IMR-90 (cell line): ENCODE data around the gene SCAMP1. TPM values are rescaled to one million over a fixed set of nuclear protein-coding genes. Genes with fewer than 3 reads are reported as not detected.

Source experiments
- ATAC-seq: fragments of 200-7000 bp; cut with Tn5 transposase; 2 replicates; pipeline ENCODE4 v1.9.1; 2020; ENCODE audit warnings: low read depth, mild to moderate bottlenecking, moderate library complexity
- BruUV-seq: library from RNA; stranded (reverse); fragments of 400-500 nt; replicated peaks from 2 replicates; lab custom pipeline; 2021; lab: Mats Ljungman, UMichigan
- CTCF ChIA-PET: fragments of 300-600 bp; formaldehyde crosslinking; extraction: SDS; loops from one replicate; lab custom pipeline; 2021; ENCODE audit warnings: antibody characterized with exemption; lab: Yijun Ruan, JAX
- POLR2A ChIA-PET: fragments of 300-600 bp; sonication (Branson Sonifier 250); formaldehyde crosslinking; loops from one replicate; lab custom pipeline; 2022; ENCODE audit warnings: antibody characterized with exemption; ENCODE audit not compliant: unreplicated experiment; lab: Charles Lee
- DNase-seq: peaks from one replicate; pipeline ENCODE4 v3.0.0; 2013
- H2AFZ ChIP-seq: replicated peaks from 2 replicates; pipeline ENCODE3; 2013; ENCODE audit warnings: low read length, mild to moderate bottlenecking; ENCODE audit not compliant: poor library complexity
- H2AK5ac ChIP-seq: 2 replicates; pipeline ENCODE4 v1.6.1; 2013; ENCODE audit warnings: low read depth, low read length, inconsistent platforms
- H2AK9ac ChIP-seq: replicated peaks from 2 replicates; pipeline ENCODE3; 2013; ENCODE audit warnings: mild to moderate bottlenecking, low read depth, low read length, moderate library complexity; ENCODE audit not compliant: poor library complexity
- H2BK120ac ChIP-seq: 2 replicates; pipeline ENCODE4 v1.6.1; 2013; ENCODE audit warnings: low read depth, low read length, inconsistent platforms
- H2BK15ac ChIP-seq: 3 replicates; pipeline ENCODE4 v1.6.1; 2013; ENCODE audit warnings: low read depth, low read length, inconsistent platforms
- H2BK20ac ChIP-seq: 2 replicates; pipeline ENCODE4 v1.6.1; 2013; ENCODE audit warnings: low read depth, mild to moderate bottlenecking, inconsistent platforms, low read length, moderate library complexity
- H2BK5ac ChIP-seq: 2 replicates; pipeline ENCODE4 v1.6.1; 2013; ENCODE audit warnings: mild to moderate bottlenecking, low read depth, low read length, inconsistent platforms; ENCODE audit not compliant: poor library complexity, severe bottlenecking
- H3K14ac ChIP-seq: replicated peaks from 2 replicates; pipeline ENCODE4 v1.6.1; 2013; ENCODE audit warnings: low read depth, low read length, inconsistent platforms
- H3K18ac ChIP-seq: 2 replicates; pipeline ENCODE4 v1.6.1; 2013; ENCODE audit warnings: low read depth, low read length, control low read depth
- H3K23ac ChIP-seq: 2 replicates; pipeline ENCODE4 v1.6.1; 2013; ENCODE audit warnings: low read depth, low read length, inconsistent platforms
- H3K27ac ChIP-seq: 2 replicates; pipeline ENCODE4 v1.5.1; 2013; ENCODE audit warnings: mild to moderate bottlenecking, control low read depth, low read length; ENCODE audit not compliant: insufficient read depth
- H3K27me3 ChIP-seq: 2 replicates; pipeline ENCODE4 v1.6.1; 2013; ENCODE audit warnings: low read length; ENCODE audit not compliant: control insufficient read depth, insufficient read depth
- H3K36me3 ChIP-seq: 2 replicates; pipeline ENCODE4 v1.6.1; 2013; ENCODE audit warnings: low read length, mixed read lengths; ENCODE audit not compliant: control insufficient read depth, insufficient read depth
- H3K4ac ChIP-seq: 2 replicates; pipeline ENCODE4 v1.6.1; 2013; ENCODE audit warnings: low read depth, low read length, inconsistent platforms
- H3K4me1 ChIP-seq: 2 replicates; pipeline ENCODE4 v1.6.1; 2013; ENCODE audit warnings: low read length, mixed read lengths; ENCODE audit not compliant: control insufficient read depth, insufficient read depth
- H3K4me2 ChIP-seq: 2 replicates; pipeline ENCODE4 v1.6.1; 2013; ENCODE audit warnings: low read depth, mild to moderate bottlenecking, control low read depth, low read length, moderate library complexity
- H3K4me3 ChIP-seq: 2 replicates; pipeline ENCODE4 v1.5.1; 2013; ENCODE audit warnings: low read depth, mild to moderate bottlenecking, control low read depth, low read length, moderate library complexity; ENCODE audit not compliant: insufficient read depth
- H3K56ac ChIP-seq: 2 replicates; pipeline ENCODE4 v1.6.1; 2013; ENCODE audit warnings: low read length, inconsistent platforms; ENCODE audit not compliant: insufficient read depth; ENCODE audit errors: extremely low read depth
- H3K79me1 ChIP-seq, 2 experiments: 2 replicates each; pipeline ENCODE4 v1.6.1; 2013; ENCODE audit warnings: low read length in 2 of 2, inconsistent platforms in 1 of 2, low read depth in 1 of 2
- H3K9ac ChIP-seq: 2 replicates; pipeline ENCODE4 v1.6.1; 2013; ENCODE audit warnings: low read depth, low read length, control low read depth
- H3K9me1 ChIP-seq: 2 replicates; pipeline ENCODE4 v1.6.1; 2013; ENCODE audit warnings: low read length, inconsistent platforms; ENCODE audit not compliant: insufficient read depth
- H3K9me3 ChIP-seq: 2 replicates; pipeline ENCODE4 v1.6.1; 2013; ENCODE audit warnings: low read length; ENCODE audit not compliant: control insufficient read depth, insufficient read depth
- H4K20me1 ChIP-seq: 2 replicates; pipeline ENCODE4 v1.6.1; 2013; ENCODE audit warnings: low read length, inconsistent platforms; ENCODE audit not compliant: insufficient read depth
- H4K5ac ChIP-seq: 2 replicates; pipeline ENCODE4 v1.6.1; 2013; ENCODE audit warnings: mild to moderate bottlenecking, low read depth, low read length, control low read depth
- H4K8ac ChIP-seq, 2 experiments: 2 replicates each; pipeline ENCODE4 v1.6.1; 2013; ENCODE audit warnings: low read depth in 2 of 2, low read length in 2 of 2, control low read depth in 1 of 2, inconsistent platforms in 1 of 2
- H4K91ac ChIP-seq: 2 replicates; pipeline ENCODE4 v1.6.1; 2013; ENCODE audit warnings: low read depth, low read length, inconsistent platforms; ENCODE audit not compliant: insufficient read depth
- BHLHE40 ChIP-seq: fragments of 150-350 bp; IDR thresholded peaks from 2 replicates; pipeline ENCODE4 v1.6.1; 2016; ENCODE audit warnings: mild to moderate bottlenecking, low read depth, low read length
- CEBPB ChIP-seq: IDR thresholded peaks from 2 replicates; pipeline ENCODE4 v1.6.1; 2012; ENCODE audit warnings: low read depth, low read length, improper control_type of control experiment
- CHD1 ChIP-seq: IDR thresholded peaks from 2 replicates; pipeline ENCODE4 v1.6.1; 2012; ENCODE audit warnings: low read depth, low read length, improper control_type of control experiment
- FOS ChIP-seq: fragments of 150-350 bp; IDR thresholded peaks from 2 replicates; pipeline ENCODE4 v1.6.1; 2016; ENCODE audit warnings: low read depth, low read length
- MAFK ChIP-seq: IDR thresholded peaks from 2 replicates; pipeline ENCODE4 v1.6.1; 2012; ENCODE audit warnings: low read depth, low read length, improper control_type of control experiment
- MAZ ChIP-seq: IDR thresholded peaks from 2 replicates; pipeline ENCODE4 v1.6.1; 2012; ENCODE audit warnings: low read depth, mild to moderate bottlenecking, low read length, improper control_type of control experiment, moderate library complexity, borderline replicate concordance
- MXI1 ChIP-seq: IDR thresholded peaks from 2 replicates; pipeline ENCODE4 v1.6.1; 2012; ENCODE audit warnings: low read depth, mild to moderate bottlenecking, low read length, moderate library complexity, borderline replicate concordance
- NFE2L2 ChIP-seq: fragments of 150-350 bp; IDR thresholded peaks from 2 replicates; pipeline ENCODE4 v1.6.1; 2016; ENCODE audit warnings: low read depth, mild to moderate bottlenecking, low read length
- POLR2A ChIP-seq: IDR thresholded peaks from 2 replicates; pipeline ENCODE4 v1.6.1; 2012; ENCODE audit warnings: mild to moderate bottlenecking, low read depth, low read length
- RAD21 ChIP-seq: IDR thresholded peaks from 2 replicates; pipeline ENCODE4 v1.6.1; 2012; ENCODE audit warnings: low read length, improper control_type of control experiment
- RCOR1 ChIP-seq: IDR thresholded peaks from 2 replicates; pipeline ENCODE4 v1.6.1; 2012; ENCODE audit warnings: mild to moderate bottlenecking, low read length, improper control_type of control experiment; ENCODE audit not compliant: insufficient replicate concordance
- RFX5 ChIP-seq: IDR thresholded peaks from 2 replicates; pipeline ENCODE4 v1.8.0; 2012; ENCODE audit warnings: low read depth, mild to moderate bottlenecking, low read length, moderate library complexity
- SMC3 ChIP-seq: fragments of 150-350 bp; IDR thresholded peaks from 2 replicates; pipeline ENCODE4 v1.6.1; 2016; ENCODE audit warnings: low read depth, mild to moderate bottlenecking, antibody characterized with exemption, low read length, moderate library complexity
- dilution Hi-C: fragments of 300-500 bp; cut with HindIII; formaldehyde crosslinking; loops from one replicate; pipeline ENCODE4 v1.14.3; 2018; ENCODE audit warnings: low sequenced_read_pairs; ENCODE audit not compliant: unreplicated experiment
- in situ Hi-C: fragments of 300-500 bp; cut with MboI; formaldehyde crosslinking; loops from 3 replicates; pipeline ENCODE4 v1.14.3; 2019; ENCODE audit warnings: low sequenced_read_pairs, inconsistent platforms, mixed read lengths
- intact Hi-C: fragments of 100-400 bp; cut with micrococcal nuclease; formaldehyde crosslinking; loops from 2 replicates; pipeline ENCODE4 v1.10.0; 2022
- polyA plus RNA-seq, 3 experiments: library from polyadenylated mRNA; depleted of rRNA; stranded (reverse); fragments of >200 nt; gene quantifications; 2 replicates each; pipeline ENCODE4 v1.2.3, GENCODE V29; 2012; ENCODE audit warnings: low replicate concordance in 1 of 3
- total RNA-seq: library from RNA; depleted of rRNA; stranded (reverse); fragments of >200 nt; gene quantifications from 2 replicates; pipeline ENCODE4 v1.2.3, GENCODE V29; 2012
- TF ChIP-seq, protein P1 (sequence below): conservative IDR thresholded peaks from 2 replicates; pipeline ENCODE4 v1.5.1; 2012; ENCODE audit warnings: mild to moderate bottlenecking, low read depth, low read length, improper control_type of control experiment
- TF ChIP-seq, protein P2 (sequence below): fragments of 150-350 bp; IDR thresholded peaks from 2 replicates; pipeline ENCODE4 v1.6.1; 2016; ENCODE audit warnings: low read depth, mild to moderate bottlenecking, low read length, moderate library complexity, borderline replicate concordance
- TF ChIP-seq, protein P3 (sequence below): fragments of 150-350 bp; IDR thresholded peaks from 2 replicates; pipeline ENCODE4 v1.6.1; 2017; ENCODE audit warnings: mild to moderate bottlenecking, antibody characterized with exemption, low read length, low read depth

Gene SCAMP1
- total and polyA plus RNA-seq, 2 of the 4 experiments (the other 2 are of a cell fraction) = 13.5 to 114 TPM

DNA sequence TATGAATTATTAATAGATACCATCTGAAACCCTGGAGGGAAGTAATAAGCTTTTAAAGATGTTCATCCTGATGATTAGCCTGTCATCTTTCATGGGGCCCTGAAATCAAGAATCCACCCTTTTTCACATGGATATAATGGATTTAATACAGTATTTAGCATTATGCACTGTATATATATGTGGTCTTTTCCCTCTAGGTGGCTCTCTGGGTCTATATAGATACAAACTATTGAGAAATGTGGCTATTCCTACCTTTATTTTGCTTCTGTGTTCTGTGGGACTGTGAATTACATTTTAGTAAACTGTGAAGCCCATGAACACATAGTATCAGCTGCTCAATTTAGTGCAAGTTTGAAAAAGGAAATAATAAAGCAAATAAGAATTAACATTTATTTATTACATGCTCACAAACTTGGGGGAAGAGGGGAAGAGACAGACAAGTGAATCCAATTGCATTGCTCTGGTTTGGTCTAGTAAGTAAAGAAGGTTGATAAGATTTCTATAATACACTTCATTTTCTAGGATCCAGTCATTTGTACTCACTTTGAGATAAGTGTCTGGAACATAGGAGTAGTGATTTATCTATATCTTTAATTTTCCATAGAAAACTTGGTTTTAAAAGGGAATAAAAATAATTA, 112.2 kb downstream of the SCAMP1 start:
- intact Hi-C loops = no loop called here
- DNase-seq (no peak), ATAC-seq (no peak)
- H4K91ac ChIP-seq = no peak overlapping the region
- in situ Hi-C loops = no loop called here
- H2BK120ac ChIP-seq = no peak overlapping the region
- no peak overlapping the region for H3K4ac ChIP-seq
- peaks cover 3 to 6% of the 10 kb centered on the region in 2 experiments; a peak in 2 of 4 replicates for H3K79me1 ChIP-seq
- no peak overlapping the region for H2BK20ac ChIP-seq
- H3K56ac ChIP-seq = no peak overlapping the region
- no peak overlapping the region for H3K18ac ChIP-seq
- no peak overlapping the region for H2BK5ac ChIP-seq
- H3K9ac ChIP-seq = no peak overlapping the region
- H3K9me3 ChIP-seq = no peaks in the 10 kb centered on the region
- no peak overlapping the region for H2AK9ac ChIP-seq
- H2AK5ac ChIP-seq = no peak overlapping the region
- peaks cover 3% of the 10 kb centered on the region; the same call in 1 of the 2 replicates for H3K36me3 ChIP-seq
- dilution Hi-C loops = no loop called here
- no peaks in the 10 kb centered on the region for H3K4me1 ChIP-seq
- H3K4me3 ChIP-seq = no peak overlapping the region
- H3K4me2 ChIP-seq = no peak overlapping the region
- H4K5ac ChIP-seq = no peak overlapping the region
- H3K23ac ChIP-seq = no peak overlapping the region
- TF ChIP-seq CHD1 (no peak), BHLHE40 (no peak), RFX5 (no peak), RAD21 (no peak), MXI1 (no peak), NFE2L2 (no peak), MAZ (no peak), RCOR1 (no peak), MAFK (no peak), CEBPB (no peak), POLR2A (no peak), FOS (no peak), SMC3 (no peak)
- TF ChIP-seq, protein P1, sequence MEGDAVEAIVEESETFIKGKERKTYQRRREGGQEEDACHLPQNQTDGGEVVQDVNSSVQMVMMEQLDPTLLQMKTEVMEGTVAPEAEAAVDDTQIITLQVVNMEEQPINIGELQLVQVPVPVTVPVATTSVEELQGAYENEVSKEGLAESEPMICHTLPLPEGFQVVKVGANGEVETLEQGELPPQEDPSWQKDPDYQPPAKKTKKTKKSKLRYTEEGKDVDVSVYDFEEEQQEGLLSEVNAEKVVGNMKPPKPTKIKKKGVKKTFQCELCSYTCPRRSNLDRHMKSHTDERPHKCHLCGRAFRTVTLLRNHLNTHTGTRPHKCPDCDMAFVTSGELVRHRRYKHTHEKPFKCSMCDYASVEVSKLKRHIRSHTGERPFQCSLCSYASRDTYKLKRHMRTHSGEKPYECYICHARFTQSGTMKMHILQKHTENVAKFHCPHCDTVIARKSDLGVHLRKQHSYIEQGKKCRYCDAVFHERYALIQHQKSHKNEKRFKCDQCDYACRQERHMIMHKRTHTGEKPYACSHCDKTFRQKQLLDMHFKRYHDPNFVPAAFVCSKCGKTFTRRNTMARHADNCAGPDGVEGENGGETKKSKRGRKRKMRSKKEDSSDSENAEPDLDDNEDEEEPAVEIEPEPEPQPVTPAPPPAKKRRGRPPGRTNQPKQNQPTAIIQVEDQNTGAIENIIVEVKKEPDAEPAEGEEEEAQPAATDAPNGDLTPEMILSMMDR = no peak
- TF ChIP-seq, protein P2, sequence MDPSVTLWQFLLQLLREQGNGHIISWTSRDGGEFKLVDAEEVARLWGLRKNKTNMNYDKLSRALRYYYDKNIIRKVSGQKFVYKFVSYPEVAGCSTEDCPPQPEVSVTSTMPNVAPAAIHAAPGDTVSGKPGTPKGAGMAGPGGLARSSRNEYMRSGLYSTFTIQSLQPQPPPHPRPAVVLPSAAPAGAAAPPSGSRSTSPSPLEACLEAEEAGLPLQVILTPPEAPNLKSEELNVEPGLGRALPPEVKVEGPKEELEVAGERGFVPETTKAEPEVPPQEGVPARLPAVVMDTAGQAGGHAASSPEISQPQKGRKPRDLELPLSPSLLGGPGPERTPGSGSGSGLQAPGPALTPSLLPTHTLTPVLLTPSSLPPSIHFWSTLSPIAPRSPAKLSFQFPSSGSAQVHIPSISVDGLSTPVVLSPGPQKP = no peak
- TF ChIP-seq, protein P3, sequence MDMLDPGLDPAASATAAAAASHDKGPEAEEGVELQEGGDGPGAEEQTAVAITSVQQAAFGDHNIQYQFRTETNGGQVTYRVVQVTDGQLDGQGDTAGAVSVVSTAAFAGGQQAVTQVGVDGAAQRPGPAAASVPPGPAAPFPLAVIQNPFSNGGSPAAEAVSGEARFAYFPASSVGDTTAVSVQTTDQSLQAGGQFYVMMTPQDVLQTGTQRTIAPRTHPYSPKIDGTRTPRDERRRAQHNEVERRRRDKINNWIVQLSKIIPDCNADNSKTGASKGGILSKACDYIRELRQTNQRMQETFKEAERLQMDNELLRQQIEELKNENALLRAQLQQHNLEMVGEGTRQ = no peak
- no peaks in the 10 kb centered on the region for H3K27me3 ChIP-seq
- BruUV-seq = no TSS peak
- no peaks in the 10 kb centered on the region; the same call in 1 of the 2 replicates for H3K9me1 ChIP-seq
- H2AFZ ChIP-seq = no peak overlapping the region
- H3K14ac ChIP-seq = no peak overlapping the region
- ChIA-PET CTCF (no interaction called here), POLR2A (no interaction called here)
- no peak overlapping the region for H3K27ac ChIP-seq
- H2BK15ac ChIP-seq = no peak overlapping the region
- H4K20me1 ChIP-seq = no peaks in the 10 kb centered on the region
- no peak overlapping the region for H4K8ac ChIP-seq
